ENCODE data around the gene SLC12A7. TPM values are rescaled to one million over a fixed set of nuclear protein-coding genes. Genes with fewer than 3 reads are reported as not detected.

Gene SLC12A7
- total RNA-seq, 4 donors from 2014 or later, result 87.2 to 182 (median 116) TPM

DNA sequence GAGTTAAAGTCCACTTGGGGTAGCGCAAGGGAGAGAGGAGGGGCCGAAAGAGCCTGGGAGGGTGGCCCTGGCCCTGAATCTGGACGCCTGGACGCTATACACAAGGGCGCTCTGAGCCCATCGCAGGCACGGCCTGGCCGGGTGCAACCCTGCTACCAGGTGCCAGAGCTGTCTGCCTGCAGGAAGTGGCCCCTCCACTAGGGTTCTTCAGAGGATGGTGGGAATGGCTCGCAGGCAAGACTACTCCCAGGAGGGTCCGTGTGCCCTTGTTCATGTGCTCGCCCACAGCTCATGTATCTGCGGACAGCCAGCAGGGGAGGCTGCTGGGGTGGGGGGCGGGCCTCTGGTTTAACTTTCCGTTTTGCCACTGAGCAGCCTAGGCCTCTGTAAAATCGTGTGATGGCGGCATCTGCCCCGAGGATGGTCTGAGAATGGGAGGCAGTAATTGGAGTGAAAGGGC, 104.6 kb downstream of the SLC12A7 start:
- TF ChIP-seq POLR2A (IDR thresholded peaks at IDR 0.05) (no peak), CTCF (IDR thresholded peaks at IDR 0.05) (no peak)
- no peaks in the 10 kb centered on the region for H3K36me3 ChIP-seq
- H3K4me3 ChIP-seq, result no peak overlapping the region
- peak in 2 of 3 donors; percentile 26 to 41 for DNase-seq
- no peaks in the 10 kb centered on the region for H3K9me3 ChIP-seq
- H3K27me3 ChIP-seq, result peaks cover 0 to 12% of the 10 kb centered on the region in 2 donors
- H3K4me1 ChIP-seq, result peaks cover 0 to 53% (median 7%) of the 10 kb centered on the region in 4 donors
- no peak overlapping the region for H3K27ac ChIP-seq

DNA sequence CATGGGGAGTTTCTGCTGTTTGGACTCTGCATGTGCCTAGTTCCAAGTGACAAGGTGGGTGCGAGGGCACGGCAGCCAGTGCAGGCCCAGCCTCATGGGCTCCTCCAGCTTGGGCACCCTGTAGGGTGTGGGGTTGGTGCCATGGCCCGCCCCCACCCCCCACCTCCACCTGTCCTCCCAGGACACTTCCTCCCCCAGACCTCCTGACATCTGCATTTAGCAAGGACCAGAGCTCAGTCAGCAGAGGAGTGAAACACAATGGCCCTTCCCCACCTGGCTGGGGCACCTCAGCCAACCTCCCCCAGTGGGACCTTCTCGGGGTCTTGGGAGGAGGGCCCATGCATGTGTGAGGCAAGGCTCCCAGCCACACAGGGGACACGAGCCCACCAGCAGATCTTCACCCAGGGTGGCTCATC, 105.2 kb downstream of the SLC12A7 start:
- H3K27ac ChIP-seq, result no peak overlapping the region
- peaks cover 0 to 12% of the 10 kb centered on the region in 2 donors for H3K27me3 ChIP-seq
- H3K36me3 ChIP-seq, result no peaks in the 10 kb centered on the region
- peak; percentile 1 to 42 (median 40) for DNase-seq
- peaks cover 0 to 53% (median 7%) of the 10 kb centered on the region in 4 donors for H3K4me1 ChIP-seq
- no peaks in the 10 kb centered on the region for H3K9me3 ChIP-seq
- no peak overlapping the region for H3K4me3 ChIP-seq
- TF ChIP-seq POLR2A (IDR thresholded peaks at IDR 0.05), result no peak
- no peak for TF ChIP-seq CTCF (IDR thresholded peaks at IDR 0.05)

GRCh38 chr5:1005904-1006655, 105.8 kb downstream of the SLC12A7 start:
- no peaks in the 10 kb centered on the region for H3K36me3 ChIP-seq
- H3K4me1 ChIP-seq, result peaks cover 0 to 53% (median 7%) of the 10 kb centered on the region in 4 donors
- no peak overlapping the region for H3K27ac ChIP-seq
- no peak for TF ChIP-seq CTCF (IDR thresholded peaks at IDR 0.05)
- no peak for TF ChIP-seq POLR2A (IDR thresholded peaks at IDR 0.05)
- no peaks in the 10 kb centered on the region for H3K9me3 ChIP-seq
- no peak overlapping the region for H3K4me3 ChIP-seq
- peak; percentile 3 to 40 (median 30) for DNase-seq
- H3K27me3 ChIP-seq, result peaks cover 0 to 12% of the 10 kb centered on the region in 2 donors

GRCh38 chr5:1005249-1005851, 106.5 kb downstream of the SLC12A7 start:
- Histone ChIP-seq H3K9me3 (no peaks in the 10 kb centered on the region), H3K36me3 (no peaks in the 10 kb centered on the region), H3K27me3 (peaks cover 0 to 12% of the 10 kb centered on the region in 2 donors), H3K27ac (peak overlapping the region in 3 of 4 donors; percentile 42 to 66 (median 61)), H3K4me1 (peaks cover 0 to 53% (median 7%) of the 10 kb centered on the region in 4 donors), H3K4me3 (peak overlapping the region; percentile 17 to 60 (median 50))
- TF ChIP-seq CTCF (IDR thresholded peaks at IDR 0.05) (no peak), POLR2A (IDR thresholded peaks at IDR 0.05) (no peak)
- DNase-seq, result peak; percentile 9 to 44 (median 41)

DNA sequence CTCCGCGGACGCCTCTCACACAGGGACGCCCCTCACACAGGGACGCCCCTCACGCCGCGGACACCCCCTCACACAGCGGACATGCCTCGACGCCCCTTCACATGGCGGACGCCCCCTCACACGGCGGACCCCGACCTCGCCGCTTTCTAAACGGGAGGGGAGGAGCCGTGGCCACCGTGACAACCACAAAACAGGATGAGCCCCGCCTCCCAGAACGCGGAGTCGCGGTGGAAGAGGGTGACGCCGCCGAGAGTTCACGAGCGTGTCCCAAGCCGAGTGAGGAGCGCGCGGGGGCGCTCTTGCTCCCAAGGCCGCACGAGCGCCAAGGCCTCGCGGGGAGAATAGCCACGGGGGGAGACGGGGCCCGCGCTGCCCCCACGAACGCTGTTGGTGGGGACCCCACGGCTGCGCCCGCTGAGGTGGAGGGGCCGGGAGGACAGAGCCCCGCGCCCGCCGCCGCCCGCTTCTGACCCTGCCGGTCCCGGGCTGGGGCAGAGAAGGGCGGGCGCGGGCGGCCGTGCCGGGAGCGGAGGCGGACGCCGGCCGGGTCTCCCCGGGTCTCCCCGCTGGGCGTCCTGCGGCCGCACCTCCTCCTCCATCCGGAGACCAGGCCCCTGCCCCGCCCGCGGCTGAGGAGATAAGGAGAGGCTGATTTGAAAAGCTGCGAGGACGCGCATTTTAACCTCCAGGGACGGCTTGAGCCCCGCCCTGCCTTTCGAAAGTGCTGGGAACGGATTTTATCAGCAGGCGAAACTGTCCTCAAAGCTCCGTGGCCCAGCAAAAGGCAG, 107.2 kb downstream of the SLC12A7 start:
- peak overlapping the region; percentile 17 to 60 (median 50) for H3K4me3 ChIP-seq
- H3K27me3 ChIP-seq, result peaks cover 0 to 9% of the 10 kb centered on the region in 2 donors
- H3K4me1 ChIP-seq, result peaks cover 0 to 48% (median 7%) of the 10 kb centered on the region in 4 donors
- H3K9me3 ChIP-seq, result no peaks in the 10 kb centered on the region
- peak overlapping the region; percentile 42 to 66 (median 62) for H3K27ac ChIP-seq
- TF ChIP-seq CTCF (IDR thresholded peaks at IDR 0.05) (peak in 4 of 6 experiments; percentile 4 to 35 (median 20)), POLR2A (IDR thresholded peaks at IDR 0.05) (no peak)
- peak; percentile 28 to 74 (median 68) for DNase-seq
- no peaks in the 10 kb centered on the region for H3K36me3 ChIP-seq
